ENCODE results near the gene IER5L. TPM values are rescaled to one million over a fixed set of nuclear protein-coding genes. Genes with fewer than 3 reads are reported as not detected.

Gene IER5L
- total and polyA plus RNA-seq, 2 donors (not counting 3 experiments of a cell fraction or from before 2014, with no cell fraction given) = 5.3 to 12.3 TPM

GRCh38 chr9:129218272-129218625, 40.2 kb upstream of the IER5L start:
- no peaks in the 10 kb centered on the region for H3K9me1 ChIP-seq (replicated peaks; ENCODE audit: control insufficient read depth, extremely low read depth, insufficient read depth, low read length)
- TF ChIP-seq, protein P1, sequence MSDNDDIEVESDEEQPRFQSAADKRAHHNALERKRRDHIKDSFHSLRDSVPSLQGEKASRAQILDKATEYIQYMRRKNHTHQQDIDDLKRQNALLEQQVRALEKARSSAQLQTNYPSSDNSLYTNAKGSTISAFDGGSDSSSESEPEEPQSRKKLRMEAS (IDR thresholded peaks at IDR 0.05; ENCODE audit: insufficient read depth, insufficient read length) = no peak
- TF ChIP-seq POLR2AphosphoS5 (IDR thresholded peaks at IDR 0.05; ENCODE audit: insufficient read depth, low read depth, low read length) (no peak), GATA2 (IDR thresholded peaks at IDR 0.05; ENCODE audit: insufficient read depth, insufficient read length, low read depth, low read length) (no peak), EZH2 (IDR thresholded peaks at IDR 0.05; ENCODE audit: borderline replicate concordance, low read depth, low read length, severe bottlenecking) (no peak), POLR2A (IDR thresholded peaks at IDR 0.05; ENCODE audit: low read depth, low read length) (no peak), CTCF (IDR thresholded peaks at IDR 0.05; ENCODE audit: extremely low read depth in 1 of 2, insufficient read depth in 1 of 2, low read depth in 1 of 2, low read length in 2 of 2) (no peak), MYC (IDR thresholded peaks at IDR 0.05; ENCODE audit: low read depth, low read length) (no peak), FOS (IDR thresholded peaks at IDR 0.05; ENCODE audit: borderline replicate concordance, insufficient read depth, low read length) (no peak), JUN (IDR thresholded peaks at IDR 0.05; ENCODE audit: borderline replicate concordance, insufficient read depth, insufficient read length, low read depth) (no peak)
- intact Hi-C loops (cut with micrococcal nuclease) = no loop called here
- no peaks in the 10 kb centered on the region for H3K9me3 ChIP-seq (replicated peaks; ENCODE audit: control insufficient read depth, insufficient read depth, low read length)
- no TSS peak for BruUV-seq (replicated peaks)
- DNase-seq (ENCODE audit: low read depth, low spot score) = no peak
- no peak for FAIRE-seq
- no peaks in the 10 kb centered on the region for H3K27me3 ChIP-seq (ENCODE audit: control insufficient read depth in 2 of 2, insufficient read depth in 2 of 2, low read length in 2 of 2)
- no peaks in the 10 kb centered on the region for H4K20me1 ChIP-seq (replicated peaks; ENCODE audit: control insufficient read depth, extremely low read depth, insufficient read depth, low read length)
- no peak overlapping the region for H2AFZ ChIP-seq (ENCODE audit: low read depth, low read length)
- H3K4me3 ChIP-seq (replicated peaks in 1 of 3; ENCODE audit: insufficient read depth in 1 of 3, low read depth in 1 of 3, low read length in 3 of 3) = no peak overlapping the region
- no peak overlapping the region for H3K9ac ChIP-seq (replicated peaks; ENCODE audit: extremely low read depth, insufficient read depth, low read length)
- H3K36me3 ChIP-seq (ENCODE audit: control insufficient read depth in 2 of 2, extremely low read depth in 1 of 2, insufficient read depth in 2 of 2, low read length in 2 of 2) = no peaks in the 10 kb centered on the region
- CTCF ChIA-PET = no interaction called here
- H3K4me2 ChIP-seq (ENCODE audit: insufficient read depth, low read length) = no peak overlapping the region
- H3K4me1 ChIP-seq (ENCODE audit: control insufficient read depth, extremely low read depth, insufficient read depth, low read length) = no peaks in the 10 kb centered on the region
- no peak overlapping the region for H3K27ac ChIP-seq (ENCODE audit: insufficient read depth, low read depth, low read length)
- dilution Hi-C loops (cut with MboI; ENCODE audit: extremely low pct_ligation_motif_present, low sequenced_read_pairs) = no loop called here
- POLR2A ChIA-PET = no interaction called here
- no peaks in the 10 kb centered on the region for H3K79me2 ChIP-seq (ENCODE audit: control insufficient read depth, insufficient read depth, low read length)

Measured in endothelial cell of umbilical vein (primary cell).